Ureter (tissue), 1 donor: ENCODE measurements around the gene TNFRSF19. TPM values are rescaled to one million over a fixed set of nuclear protein-coding genes. Genes with fewer than 3 reads are reported as not detected.

Experiments
- DNase-seq: peaks from one replicate; pipeline ENCODE4 v3.0.0-alpha.2; 2020; ENCODE audit warnings: low spot score
- total RNA-seq: library from RNA; stranded (reverse); gene quantifications from one replicate; pipeline ENCODE4 v1.2.4, GENCODE V29; 2023
- donor health status: DM: yes; HTN: yes; CAD: no.

TNFRSF19 gene
- total RNA-seq, 1 donor from 2014 or later: 4.0 TPM

DNA sequence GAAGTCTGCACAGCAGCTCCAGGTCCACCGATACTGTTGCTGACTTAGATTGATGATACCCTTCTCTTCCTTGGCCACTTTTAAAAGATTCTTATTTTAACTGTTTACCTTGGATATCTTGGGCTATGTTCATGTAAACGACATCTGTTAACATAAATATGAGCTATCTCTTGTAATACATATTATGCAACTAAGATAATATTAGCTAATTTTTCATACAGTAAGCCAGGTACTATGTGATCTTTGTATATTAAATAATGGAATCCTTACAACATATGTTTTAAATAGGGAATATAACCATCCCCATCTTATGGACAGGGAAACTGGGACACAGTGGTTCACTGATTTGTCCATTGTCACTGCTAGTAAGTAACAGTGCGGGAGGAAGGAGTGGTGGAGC, 37.9 kb downstream of the TNFRSF19 start:
- no peak for DNase-seq

- DNase-seq: no peak
Observed at GRCh38 chr13:23608701-23609413, 38.6 kb downstream of the TNFRSF19 start.

- no peak for DNase-seq
Observed at GRCh38 chr13:23609414-23609760, 39.2 kb downstream of the TNFRSF19 start.

DNA sequence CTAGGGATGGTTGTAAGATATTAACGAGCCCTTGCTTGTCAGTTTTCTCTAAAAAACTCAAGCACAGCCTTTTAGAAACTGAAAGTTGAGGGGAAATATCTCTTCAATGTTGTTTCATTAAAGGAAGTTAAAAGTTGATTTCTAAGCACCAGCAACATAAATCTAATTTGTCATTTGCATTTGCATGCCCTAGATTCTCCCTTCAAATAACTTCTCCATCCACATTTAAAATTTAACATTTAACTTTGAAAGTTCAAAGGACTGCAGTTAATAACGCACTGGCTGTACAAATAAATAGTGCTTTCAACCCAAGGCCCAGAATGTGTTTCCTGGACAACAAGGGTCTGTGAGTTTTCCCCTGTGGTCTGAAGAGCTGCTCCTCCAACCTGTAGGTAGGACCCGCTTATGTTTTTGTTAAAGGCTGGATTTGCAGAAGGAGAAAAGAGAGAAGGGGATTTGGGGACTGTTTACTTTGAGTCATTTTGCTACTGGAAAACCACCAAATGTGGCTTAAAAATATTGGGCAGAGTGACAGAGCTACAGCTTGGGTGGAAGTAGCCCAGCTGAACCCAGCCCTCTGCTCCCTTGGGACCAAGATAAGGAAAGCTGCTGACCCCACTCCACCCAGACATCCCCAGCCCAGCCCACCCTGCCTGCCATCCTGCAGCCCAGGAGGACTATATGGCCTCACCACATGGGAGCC, 39.8 kb downstream of the TNFRSF19 start:
- no peak for DNase-seq

GRCh38 chr13:23610966-23611491, 40.8 kb downstream of the TNFRSF19 start:
- no peak for DNase-seq

DNA sequence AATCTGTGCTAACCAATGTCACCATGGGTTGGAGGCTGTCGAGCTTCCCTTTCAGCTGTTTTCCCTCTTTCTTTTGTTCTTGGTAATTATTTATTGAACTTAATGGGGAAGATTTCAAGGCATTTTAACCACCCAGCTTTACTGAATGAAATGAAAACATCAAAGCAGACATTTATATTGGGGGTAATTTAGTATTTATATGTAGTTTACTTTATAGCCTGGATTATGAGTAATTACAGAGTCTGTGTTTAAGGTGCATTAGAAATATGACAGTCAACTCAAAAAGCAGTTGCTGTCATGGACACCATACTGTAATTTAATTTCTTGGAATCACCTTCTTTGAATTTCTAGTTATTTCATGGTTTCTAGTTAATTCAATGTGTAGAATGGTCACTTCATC, 42.0 kb downstream of the TNFRSF19 start:
- no peak for DNase-seq

- DNase-seq: no peak
Observed at GRCh38 chr13:23612731-23613130, 42.5 kb downstream of the TNFRSF19 start.

DNA sequence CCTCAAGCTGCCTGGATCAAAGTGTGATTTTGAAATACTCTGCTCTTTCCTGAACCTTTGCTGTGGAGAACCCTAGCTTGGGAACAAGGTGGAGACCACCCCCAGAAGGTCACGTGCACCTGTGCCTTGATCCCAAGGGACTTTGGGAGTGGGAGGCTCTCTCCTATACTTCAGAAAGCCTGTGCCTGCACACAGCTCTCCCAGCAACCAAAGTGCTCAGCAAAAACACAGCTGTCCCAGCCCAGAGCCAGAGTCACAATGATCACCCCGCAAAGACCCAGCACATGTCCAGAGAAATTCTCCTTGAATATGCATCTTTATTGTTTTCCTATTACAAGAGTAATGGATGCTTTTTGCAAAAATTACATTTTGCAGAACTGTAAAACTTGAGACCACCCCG, 43.4 kb downstream of the TNFRSF19 start:
- no peak for DNase-seq

- no peak for DNase-seq
Observed at GRCh38 chr13:23615395-23616081, 45.3 kb downstream of the TNFRSF19 start.

DNA sequence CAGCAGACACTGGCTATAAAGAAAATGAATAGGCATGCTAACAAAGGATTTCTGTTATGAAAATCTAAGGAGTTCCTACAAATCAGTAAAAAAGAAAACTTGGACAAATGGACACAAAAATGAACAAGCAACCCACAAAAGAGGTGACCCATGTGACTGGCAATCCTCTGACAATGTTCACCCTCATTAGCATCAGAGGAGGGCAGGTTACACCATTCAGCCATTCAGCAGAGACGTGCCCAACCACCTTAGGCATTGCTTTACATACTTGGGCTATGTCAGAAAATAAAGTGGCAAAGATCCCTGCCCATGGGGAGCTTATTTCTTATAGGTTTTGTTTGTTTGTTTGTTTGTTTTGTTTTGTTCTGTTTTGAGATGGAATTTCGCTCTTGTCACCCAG, 46.0 kb downstream of the TNFRSF19 start:
- no peak for DNase-seq

DNA sequence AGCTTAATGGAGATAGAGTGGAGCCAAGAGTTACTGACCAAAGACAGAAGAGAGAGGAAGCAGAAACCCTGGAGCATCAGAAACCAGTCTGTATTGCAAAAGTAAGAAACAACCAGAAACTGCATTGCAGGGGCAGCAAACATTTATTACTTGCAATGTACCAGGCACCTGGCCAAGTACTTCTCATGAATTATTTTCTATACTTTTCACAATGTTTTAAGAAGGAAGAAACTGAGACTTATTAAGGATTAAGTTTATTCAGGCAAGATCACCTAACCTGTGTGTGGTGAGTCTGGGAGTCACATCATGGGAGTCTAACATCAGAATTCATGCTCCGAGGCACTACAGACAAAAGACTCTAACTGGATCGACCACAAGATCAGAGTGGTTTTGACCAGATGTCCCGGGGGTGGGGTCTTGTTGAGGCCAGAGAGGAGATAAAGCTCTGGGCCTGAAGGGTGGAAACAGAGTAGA, 47.4 kb downstream of the TNFRSF19 start:
- DNase-seq: no peak

DNA sequence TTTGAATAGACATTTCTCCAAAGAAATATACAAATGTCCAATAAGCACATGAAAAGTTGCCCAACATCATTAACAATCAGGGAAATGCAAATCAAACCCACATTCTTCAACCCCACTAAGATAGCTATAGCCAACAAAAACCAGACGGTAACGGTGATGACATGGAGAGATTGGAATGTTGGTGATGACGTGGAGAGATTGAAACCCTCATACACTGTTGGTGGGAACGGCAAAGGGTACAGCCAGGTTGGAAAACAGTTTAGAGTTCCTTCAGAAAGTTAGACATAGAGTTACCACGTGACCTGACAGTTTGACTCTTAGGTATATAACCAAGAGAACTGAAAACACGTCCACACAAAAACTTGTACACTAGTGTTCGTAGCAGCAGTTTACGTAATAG, 48.1 kb downstream of the TNFRSF19 start:
- no peak for DNase-seq

GRCh38 chr13:23619068-23619855, 49.0 kb downstream of the TNFRSF19 start:
- no peak for DNase-seq

DNA sequence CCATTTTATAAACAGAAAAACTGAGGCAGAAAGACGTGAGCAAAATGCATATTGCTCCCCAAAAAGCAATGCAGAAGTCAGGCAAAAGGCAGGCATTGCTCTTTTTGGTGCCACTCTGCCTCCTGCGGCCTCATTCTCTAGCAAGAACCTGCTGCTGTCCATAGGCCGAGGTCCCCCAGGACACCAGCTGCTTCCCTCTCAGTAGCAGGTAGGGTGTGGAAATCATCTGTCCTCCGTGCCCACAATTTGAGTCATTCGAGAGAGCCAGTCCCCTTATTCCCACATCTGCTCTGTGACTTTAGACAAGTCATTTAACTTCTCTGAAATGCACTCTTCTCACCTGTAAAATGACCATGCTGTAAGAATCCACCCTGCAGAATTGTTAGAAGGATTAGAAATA, 50.0 kb downstream of the TNFRSF19 start:
- DNase-seq: no peak

GRCh38 chr13:23620613-23621315, 50.6 kb downstream of the TNFRSF19 start:
- DNase-seq: no peak

DNA sequence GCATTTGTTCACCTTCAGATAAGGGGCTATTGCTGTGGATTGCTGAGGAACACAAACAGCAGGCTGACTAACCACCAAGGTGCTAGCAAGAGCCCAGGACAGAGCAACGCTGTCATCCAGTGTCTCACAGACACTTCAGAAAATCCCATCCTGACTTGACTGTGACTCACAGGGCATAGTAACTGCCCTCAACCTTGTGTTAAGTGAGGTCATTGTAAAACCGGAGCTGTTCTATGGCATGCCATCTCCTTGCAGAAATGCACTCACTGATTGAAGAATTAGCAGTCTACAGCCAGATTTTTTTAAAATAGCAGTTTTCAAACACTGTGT, 51.1 kb downstream of the TNFRSF19 start:
- DNase-seq: no peak

DNA sequence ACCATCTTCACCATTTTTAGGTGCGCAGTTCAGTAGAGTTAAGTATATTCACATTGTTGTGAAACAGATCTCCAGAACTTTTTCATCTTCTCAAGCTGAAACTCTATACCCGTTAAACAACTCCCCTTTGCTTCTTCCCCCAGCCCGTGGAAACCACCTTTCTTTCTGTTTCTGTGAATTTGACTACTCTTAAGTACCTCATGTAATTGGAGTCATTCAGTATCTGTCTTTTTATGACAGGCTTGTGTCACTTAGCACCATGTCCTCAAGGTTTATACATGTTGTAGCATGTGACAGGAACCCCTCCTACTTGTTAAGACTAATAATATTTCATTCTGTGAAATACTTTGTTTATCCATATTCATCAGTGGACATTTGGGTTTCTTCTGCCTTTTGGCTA, 52.8 kb downstream of the TNFRSF19 start:
- no peak for DNase-seq

DNA sequence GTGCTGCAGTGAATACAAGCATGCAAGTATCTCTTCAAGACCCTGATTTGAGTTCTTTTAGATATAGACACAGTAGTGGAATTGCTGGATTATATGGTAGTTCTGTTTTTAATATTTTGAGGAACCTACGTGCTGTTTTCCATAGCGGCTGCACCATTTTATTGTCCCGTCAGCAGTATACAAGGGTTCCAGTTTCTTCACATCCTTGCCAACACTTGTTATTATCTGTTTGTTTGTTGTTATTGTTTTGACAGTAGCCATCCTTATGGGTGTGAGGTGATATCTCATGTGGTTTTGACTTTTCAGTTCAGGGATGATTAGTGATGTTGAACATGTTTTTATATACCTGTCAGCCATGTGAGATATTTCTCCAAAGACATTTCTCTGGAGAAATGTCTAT, 53.2 kb downstream of the TNFRSF19 start:
- no peak for DNase-seq

GRCh38 chr13:23626700-23627099, 56.5 kb downstream of the TNFRSF19 start:
- DNase-seq: no peak

DNA sequence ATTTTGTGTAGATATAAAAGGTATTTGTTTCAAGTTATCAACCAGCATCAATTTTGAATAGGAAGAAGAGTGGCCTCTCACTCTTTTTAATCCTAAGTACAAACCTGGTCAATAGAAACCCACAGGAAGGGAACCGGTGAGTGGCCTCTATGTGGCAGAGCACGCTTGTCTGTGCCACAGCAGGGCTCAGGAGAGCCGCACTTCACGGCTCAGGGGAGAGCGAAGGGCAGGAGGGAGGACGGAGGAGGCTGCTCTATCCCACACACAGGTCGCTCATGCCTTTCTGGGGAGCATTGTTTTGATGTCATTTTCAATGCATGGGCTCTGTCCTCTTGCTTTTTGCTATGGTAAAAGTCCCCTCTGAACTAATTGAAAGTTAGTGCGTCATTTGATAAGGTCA, 57.2 kb downstream of the TNFRSF19 start:
- no peak for DNase-seq

GRCh38 chr13:23628250-23628649, 58.0 kb downstream of the TNFRSF19 start:
- no peak for DNase-seq
